Measurements from ENCODE around the gene TM9SF1. TPM values are rescaled to one million over a fixed set of nuclear protein-coding genes. Genes with fewer than 3 reads are reported as not detected.
A peak's percentile ranks its signal among the peaks of the same experiment; 100 is the strongest.

Gene TM9SF1
- total and polyA plus RNA-seq, 10 of the 15 experiments (the other 5 are each of a cell fraction or from before 2014, with no cell fraction given), result 7.2 to 39.2 (median 17.6) TPM

GRCh38 chr14:24216345-24216699, 21.1 kb upstream of the TM9SF1 start (continued):
- TF ChIP-seq GATAD2B (conservative IDR thresholded peaks at IDR 0.05; ENCODE audit: low read depth), result no peak
- no peak for TF ChIP-seq MXI1 (IDR thresholded peaks at IDR 0.05; ENCODE audit: low read depth, low read length)

GRCh38 chr14:24215495-24216344, 20.5 kb upstream of the TM9SF1 start, which contains the start of gene MDP1:
Gene MDP1, minus strand, starts transcription at chr14:24216066. Its CDS starts 111 bp downstream, at chr14:24215955.
- ChIA-PET POLR2A (interaction anchor here (0.5 to 3.6 kb wide), 14 partner anchors 13 to 84 kb away, joined by 3 to 18 read pairs (median 6); partner anchors contain the start of genes DHRS1, IRF9, NOP9 and PSME1), CTCF (interaction anchor here (0.6 to 6.3 kb wide), 30 partner anchors 9 to 107 kb away, joined by 3 to 54 read pairs (median 4); partner anchors contain the start of genes CIDEB, DCAF11, DHRS1 and GMPR2), RAD21 (ENCODE audit: unreplicated experiment) (interaction anchor here (0.7 to 3.6 kb wide), 17 partner anchors 12 to 151 kb away, joined by 3 to 23 read pairs (median 4); partner anchors contain the start of genes CIDEB, DHRS1, EMC9 and IPO4), SMC1A (ENCODE audit: uncharacterized antibody, unreplicated experiment) (interaction anchor here (0.7 to 2.6 kb wide), 9 partner anchors 20 to 135 kb away, joined by 3 to 17 read pairs (median 5); partner anchors contain the start of genes CIDEB, DHRS1, IRF9 and NOP9)
- H3K4me3 ChIP-seq, result peak within 1 kb of the TSS; percentile 86
- H3K4me2 ChIP-seq (ENCODE audit: control insufficient read depth, insufficient read depth), result peak within 1 kb of the TSS; percentile 75
- ATAC-seq, result peak; percentile 83
- in situ Hi-C loops (cut with MboI) (no loop called here), intact Hi-C loops (cut with micrococcal nuclease; ENCODE audit: unreplicated experiment) (loop anchor here (1.0 to 10.0 kb wide), 4 partner anchors 27 to 201 kb away; partner anchors contain the start of genes RABGGTA and TINF2)
- peak; percentile 79 for DNase-seq (ENCODE audit: low read depth, low spot score)
- no peaks in the 10 kb centered on the region for H4K20me1 ChIP-seq (ENCODE audit: control insufficient read depth, insufficient read depth)
- peaks cover 2 to 15% of the 10 kb centered on the region in 2 experiments; a peak in 3 of 4 replicates for H3K36me3 ChIP-seq (ENCODE audit: control insufficient read depth in 2 of 2, insufficient read depth in 2 of 2, low read length in 1 of 2)
- H2AFZ ChIP-seq (ENCODE audit: control insufficient read depth, low read depth, low read length), result peak within 1 kb of the TSS; percentile 98
- H3K9ac ChIP-seq (ENCODE audit: control insufficient read depth, insufficient read depth, low read length), result peak within 1 kb of the TSS; percentile 85
- WGBS (ENCODE audit: insufficient coverage, insufficient replicate concordance, low lambda C conversion rate, missing lambda C conversion rate), result under 1% methylated on average over 40 of the region's 40 CpGs
- H3K4me1 ChIP-seq (ENCODE audit: control insufficient read depth, insufficient read depth, low read length), result peaks cover 15% of the 10 kb centered on the region
- no TSS peak for BruUV-seq (replicated peaks)
- peaks cover 21% of the 10 kb centered on the region for H3K79me2 ChIP-seq (ENCODE audit: control insufficient read depth, insufficient read depth, low read length)
- H3K27me3 ChIP-seq (replicated peaks in 1 of 2; ENCODE audit: control insufficient read depth in 2 of 2, insufficient read depth in 2 of 2, low read length in 1 of 2), result no peaks in the 10 kb centered on the region
- FAIRE-seq, result peak; percentile 38
- no peaks in the 10 kb centered on the region for H3K9me3 ChIP-seq (replicated peaks; ENCODE audit: control insufficient read depth, insufficient read depth, low read length)
- H3K27ac ChIP-seq (ENCODE audit: control insufficient read depth, insufficient read depth), result peak within 1 kb of the TSS; percentile 82
- TF ChIP-seq ZNF217 (IDR thresholded peaks at IDR 0.05), result no peak
- no peak for TF ChIP-seq ATF3 (IDR thresholded peaks at IDR 0.05; ENCODE audit: borderline replicate concordance, extremely low read depth, low read depth, low read length)
- TF ChIP-seq BMI1 (IDR thresholded peaks at IDR 0.05; ENCODE audit: borderline replicate concordance), result no peak
- peak; percentile 22; the same call in 1 of the 2 replicates for TF ChIP-seq IRF5 (IDR thresholded peaks at IDR 0.05; ENCODE audit: borderline replicate concordance)
- TF ChIP-seq HSF1 (IDR thresholded peaks at IDR 0.05; ENCODE audit: low read depth, low read length), result no peak
- peak; percentile 58 for TF ChIP-seq NR2C1 (IDR thresholded peaks at IDR 0.05)
- TF ChIP-seq MAX (IDR thresholded peaks at IDR 0.05; ENCODE audit: low read depth, low read length), result peak; percentile 79
- no peak for TF ChIP-seq PAX8 (IDR thresholded peaks at IDR 0.05)
- TF ChIP-seq RELA (IDR thresholded peaks at IDR 0.05; ENCODE audit: borderline replicate concordance, partially characterized antibody), result peak; percentile 87
- TF ChIP-seq YY1 (IDR thresholded peaks at IDR 0.05; ENCODE audit: low read depth, low read length), result peak; percentile 96
- TF ChIP-seq TCF7 (IDR thresholded peaks at IDR 0.05; ENCODE audit: borderline replicate concordance), result no peak; the same call in 1 of the 2 replicates
- TF ChIP-seq NFYB (IDR thresholded peaks at IDR 0.05; ENCODE audit: insufficient read depth, low read depth, low read length), result no peak
- TF ChIP-seq TCF3 (IDR thresholded peaks at IDR 0.05; ENCODE audit: borderline replicate concordance, insufficient read depth, low read depth, low read length), result 0 out of 2 replicates have a peak, but pooled peaks have one; percentile 48

Data from GM12878 (cell line).